ENCODE data around the gene IGLL5.
"Not testable (repeated sequence)": the region's sequence is repeated elsewhere in the genome, so short reads cannot be mapped to it uniquely, and the experiment has no call there.

The IGLL5 gene

GRCh38 chr22:22899342-22900080, 11.9 kb downstream of the IGLL5 start:
- in situ Hi-C loops (cut with HindIII; ENCODE audit: low sequenced_read_pairs) = not testable (repeated sequence)

GRCh38 chr22:22900527-22901205, 13.1 kb downstream of the IGLL5 start:
- in situ Hi-C loops (cut with HindIII; ENCODE audit: low sequenced_read_pairs) = not testable (repeated sequence)

- in situ Hi-C loops (cut with HindIII; ENCODE audit: low sequenced_read_pairs) = no loop called here
Observed at GRCh38 chr22:22901578-22902218, 14.1 kb downstream of the IGLL5 start.

- in situ Hi-C loops (cut with HindIII; ENCODE audit: low sequenced_read_pairs) = no loop called here
Observed at GRCh38 chr22:22902247-22903001, 14.8 kb downstream of the IGLL5 start.

GRCh38 chr22:22903355-22903777, 15.8 kb downstream of the IGLL5 start:
- in situ Hi-C loops (cut with HindIII; ENCODE audit: low sequenced_read_pairs) = no loop called here

GRCh38 chr22:22903781-22904192, 16.2 kb downstream of the IGLL5 start:
- in situ Hi-C loops (cut with HindIII; ENCODE audit: low sequenced_read_pairs) = not testable (repeated sequence)

GRCh38 chr22:22904736-22905135, 17.1 kb downstream of the IGLL5 start:
- in situ Hi-C loops (cut with HindIII; ENCODE audit: low sequenced_read_pairs) = not testable (repeated sequence)

GRCh38 chr22:22906391-22906790, 18.8 kb downstream of the IGLL5 start:
- in situ Hi-C loops (cut with HindIII; ENCODE audit: low sequenced_read_pairs) = not testable (repeated sequence)

- in situ Hi-C loops (cut with HindIII; ENCODE audit: low sequenced_read_pairs) = no loop called here
Observed at GRCh38 chr22:22906907-22907550, 19.4 kb downstream of the IGLL5 start.

GRCh38 chr22:22907551-22908494, 20.2 kb downstream of the IGLL5 start:
- in situ Hi-C loops (cut with HindIII; ENCODE audit: low sequenced_read_pairs) = no loop called here

- in situ Hi-C loops (cut with HindIII; ENCODE audit: low sequenced_read_pairs) = no loop called here
Observed at GRCh38 chr22:22908495-22908861, 20.9 kb downstream of the IGLL5 start.

GRCh38 chr22:22908941-22909604, 21.5 kb downstream of the IGLL5 start:
- in situ Hi-C loops (cut with HindIII; ENCODE audit: low sequenced_read_pairs) = no loop called here

- in situ Hi-C loops (cut with HindIII; ENCODE audit: low sequenced_read_pairs) = no loop called here
Observed at GRCh38 chr22:22909605-22910271, 22.1 kb downstream of the IGLL5 start.

GRCh38 chr22:22910272-22911240, 22.9 kb downstream of the IGLL5 start:
- in situ Hi-C loops (cut with HindIII; ENCODE audit: low sequenced_read_pairs) = no loop called here

- in situ Hi-C loops (cut with HindIII; ENCODE audit: low sequenced_read_pairs) = no loop called here
Observed at GRCh38 chr22:22911327-22912134, 23.9 kb downstream of the IGLL5 start.

- in situ Hi-C loops (cut with HindIII; ENCODE audit: low sequenced_read_pairs) = no loop called here
Observed at GRCh38 chr22:22912135-22912987, 24.7 kb downstream of the IGLL5 start.

Measured in DLD1 (cell line).